GM18499 (cell line): ENCODE results near the gene TP53RK.

ENCODE experiments used
- ATAC-seq: cut with Tn5 transposase; IDR thresholded peaks from one replicate; pipeline ENCODE4 v1.9.1; 2021; ENCODE audit warnings: moderate number of reproducible peaks; ENCODE audit not compliant: insufficient read depth, unreplicated experiment

TP53RK gene

DNA sequence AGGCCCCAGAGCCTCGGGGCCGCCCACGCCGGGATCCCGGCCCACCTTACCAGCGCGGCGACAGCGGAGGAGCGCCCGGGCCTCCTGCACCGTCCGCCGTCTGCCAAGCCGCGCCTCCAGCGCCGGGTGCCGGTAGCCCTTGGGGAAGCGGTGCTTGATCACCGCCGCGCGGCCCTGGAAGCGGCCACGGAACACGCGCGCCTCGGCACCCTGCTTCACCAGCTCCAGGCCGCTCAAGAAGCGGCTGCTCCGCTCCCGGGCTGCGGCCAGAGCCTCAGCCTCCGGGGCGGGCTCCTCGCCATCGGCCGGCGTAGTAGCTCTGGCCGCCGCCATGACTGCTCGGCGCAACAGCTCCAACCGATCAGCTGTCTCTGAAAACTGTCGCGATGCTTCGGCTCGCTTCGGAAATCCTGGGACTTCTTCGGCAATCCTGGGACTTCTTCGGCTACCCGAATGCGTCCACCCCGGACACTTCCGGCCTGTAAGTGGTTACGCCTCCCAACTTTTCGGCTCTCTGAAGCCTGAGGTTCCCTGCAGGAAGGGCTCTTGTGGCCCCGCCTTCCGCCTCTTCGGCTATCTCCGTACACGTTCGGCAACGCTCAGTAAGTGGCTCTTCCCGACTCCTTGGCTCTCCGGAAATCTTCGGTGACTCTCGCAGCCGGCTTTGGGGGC lies at the start of gene TP53RK:
Gene TP53RK, minus strand, starts transcription at position 363 of the 672 bp plus-strand sequence. Its CDS starts 30 bp downstream, at position 333.
- ATAC-seq, result peak; percentile 71

DNA sequence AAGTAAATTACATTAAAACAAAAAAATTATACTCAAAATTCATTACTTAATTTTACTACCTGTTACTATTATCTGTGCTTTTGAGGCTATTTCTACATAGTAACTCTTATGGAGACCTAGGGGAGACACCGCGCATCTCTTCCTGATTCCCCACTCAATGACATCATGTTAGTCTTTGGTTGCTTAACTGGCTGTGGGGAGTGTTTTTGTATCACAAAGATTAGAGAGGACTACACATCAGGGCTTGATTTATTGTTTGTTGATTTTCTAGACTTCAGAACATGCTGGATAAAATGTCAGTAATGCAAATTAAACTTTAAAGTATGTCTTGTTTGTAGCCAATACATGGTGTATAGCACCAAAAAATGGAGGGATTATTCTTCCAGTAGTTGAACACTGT lies 46.2 kb upstream of the TP53RK start:
- ATAC-seq, result no peak

DNA sequence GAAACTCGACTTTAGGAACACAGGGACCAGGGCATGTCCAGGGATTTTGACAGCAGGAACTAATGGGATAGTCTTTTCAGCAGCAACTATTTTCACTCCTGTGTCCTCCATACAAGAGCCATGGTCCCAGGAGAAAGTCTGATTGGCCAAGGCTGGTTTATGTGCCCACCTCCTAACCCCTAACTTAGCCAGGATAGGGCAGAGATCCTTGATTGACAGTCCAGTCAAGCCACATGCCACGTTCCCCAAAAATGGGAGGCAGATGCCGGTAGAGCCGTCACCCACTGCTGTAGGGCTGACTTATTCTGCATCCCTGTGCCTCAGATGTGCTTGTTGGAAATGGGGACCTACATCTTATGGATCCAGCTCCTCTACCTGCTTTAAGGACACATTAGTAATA lies 42.5 kb upstream of the TP53RK start:
- ATAC-seq, result no peak

DNA sequence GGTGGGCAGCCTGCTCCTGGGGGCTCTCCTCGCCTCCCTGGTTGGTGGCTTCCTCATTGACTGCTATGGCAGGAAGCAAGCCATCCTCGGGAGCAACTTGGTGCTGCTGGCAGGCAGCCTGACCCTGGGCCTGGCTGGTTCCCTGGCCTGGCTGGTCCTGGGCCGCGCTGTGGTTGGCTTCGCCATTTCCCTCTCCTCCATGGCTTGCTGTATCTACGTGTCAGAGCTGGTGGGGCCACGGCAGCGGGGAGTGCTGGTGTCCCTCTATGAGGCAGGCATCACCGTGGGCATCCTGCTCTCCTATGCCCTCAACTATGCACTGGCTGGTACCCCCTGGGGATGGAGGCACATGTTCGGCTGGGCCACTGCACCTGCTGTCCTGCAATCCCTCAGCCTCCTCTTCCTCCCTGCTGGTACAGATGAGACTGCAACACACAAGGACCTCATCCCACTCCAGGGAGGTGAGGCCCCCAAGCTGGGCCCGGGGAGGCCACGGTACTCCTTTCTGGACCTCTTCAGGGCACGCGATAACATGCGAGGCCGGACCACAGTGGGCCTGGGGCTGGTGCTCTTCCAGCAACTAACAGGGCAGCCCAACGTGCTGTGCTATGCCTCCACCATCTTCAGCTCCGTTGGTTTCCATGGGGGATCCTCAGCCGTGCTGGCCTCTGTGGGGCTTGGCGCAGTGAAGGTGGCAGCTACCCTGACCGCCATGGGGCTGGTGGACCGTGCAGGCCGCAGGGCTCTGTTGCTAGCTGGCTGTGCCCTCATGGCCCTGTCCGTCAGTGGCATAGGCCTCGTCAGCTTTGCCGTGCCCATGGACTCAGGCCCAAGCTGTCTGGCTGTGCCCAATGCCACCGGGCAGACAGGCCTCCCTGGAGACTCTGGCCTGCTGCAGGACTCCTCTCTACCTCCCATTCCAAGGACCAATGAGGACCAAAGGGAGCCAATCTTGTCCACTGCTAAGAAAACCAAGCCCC lies 36.2 kb upstream of the TP53RK start:
- no peak for ATAC-seq

DNA sequence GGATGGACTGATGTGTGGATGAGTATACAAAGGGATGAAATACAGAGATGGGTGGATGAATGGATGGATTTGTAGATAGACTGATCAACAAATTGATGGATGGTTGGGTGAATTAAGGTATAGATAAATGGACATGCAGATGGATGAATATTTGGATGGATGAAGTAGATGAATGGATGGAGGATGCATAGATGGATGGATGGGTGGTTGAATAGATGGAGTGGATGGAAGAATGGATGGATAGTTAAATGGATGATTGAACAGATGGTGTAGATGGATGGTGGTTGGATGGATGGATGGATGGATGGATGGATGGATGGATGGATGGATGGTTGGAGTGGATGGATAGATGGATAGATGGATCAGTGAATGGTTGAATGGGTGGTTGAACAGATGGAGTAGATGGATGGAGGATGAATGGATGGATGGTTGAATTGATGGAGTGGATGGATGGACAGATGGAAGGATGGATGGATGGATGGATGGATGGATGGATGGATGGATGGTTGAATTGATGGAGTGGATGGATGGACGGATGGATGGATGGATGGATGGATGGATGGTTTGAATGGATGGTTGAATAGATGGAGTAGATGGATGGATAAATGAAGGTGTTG lies 35.2 kb upstream of the TP53RK start:
- no peak for ATAC-seq

DNA sequence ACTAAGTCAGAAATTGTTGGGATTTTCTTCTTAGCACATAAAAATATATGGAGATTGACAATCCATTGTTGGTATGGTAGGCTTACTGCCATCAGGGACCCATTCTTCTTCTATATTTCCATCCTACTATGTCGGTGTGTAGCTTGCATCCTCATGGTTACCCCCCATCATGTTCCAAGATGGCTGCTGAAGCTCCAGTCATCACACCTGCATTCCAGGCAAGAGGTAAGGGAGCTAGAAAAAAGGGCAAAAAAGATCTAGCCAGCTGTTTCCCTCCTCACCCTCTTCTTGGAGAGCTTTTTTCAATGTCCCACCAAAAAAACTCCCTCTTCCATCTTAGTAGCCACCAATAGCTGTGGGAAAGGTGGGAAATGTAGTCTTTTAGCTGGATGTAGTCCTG lies 33.8 kb upstream of the TP53RK start:
- ATAC-seq, result no peak

DNA sequence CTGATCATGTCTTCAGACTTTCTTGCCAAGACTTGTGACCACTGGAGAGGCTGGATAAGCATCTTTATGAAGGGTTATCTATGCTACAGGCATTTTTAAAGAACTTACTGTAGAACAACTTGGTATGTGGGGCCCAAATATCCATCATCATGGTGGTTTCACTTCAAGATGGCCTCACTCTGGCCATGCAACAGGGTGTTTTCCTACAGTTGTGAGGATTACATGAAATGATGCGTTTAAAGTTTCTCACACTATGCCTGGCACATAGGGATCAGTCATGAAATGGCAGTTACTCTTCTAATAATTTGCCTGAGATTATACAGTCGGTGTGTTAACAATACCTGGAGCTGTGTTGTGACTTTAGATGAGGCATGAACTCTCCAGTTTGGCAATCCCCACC lies 33.2 kb upstream of the TP53RK start:
- no peak for ATAC-seq

DNA sequence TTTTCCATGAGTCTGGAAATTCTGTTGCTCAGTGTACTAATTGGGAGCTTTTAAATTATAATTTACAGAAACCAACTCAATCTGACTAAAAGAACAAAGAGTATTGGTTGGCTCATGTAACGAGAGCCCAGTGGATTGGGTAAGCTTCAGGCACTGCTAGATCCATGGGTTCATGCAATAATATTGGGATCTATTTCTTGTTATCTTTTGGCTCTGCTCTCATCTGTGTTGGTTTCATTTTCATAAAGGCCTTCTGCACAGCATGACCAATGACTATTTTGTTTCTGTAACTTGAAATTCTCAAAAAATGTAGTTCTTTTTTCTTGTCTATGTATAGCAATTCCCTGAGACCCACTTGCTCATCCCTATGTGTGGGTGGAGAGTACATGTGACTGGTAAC lies 32.2 kb upstream of the TP53RK start:
- no peak for ATAC-seq

DNA sequence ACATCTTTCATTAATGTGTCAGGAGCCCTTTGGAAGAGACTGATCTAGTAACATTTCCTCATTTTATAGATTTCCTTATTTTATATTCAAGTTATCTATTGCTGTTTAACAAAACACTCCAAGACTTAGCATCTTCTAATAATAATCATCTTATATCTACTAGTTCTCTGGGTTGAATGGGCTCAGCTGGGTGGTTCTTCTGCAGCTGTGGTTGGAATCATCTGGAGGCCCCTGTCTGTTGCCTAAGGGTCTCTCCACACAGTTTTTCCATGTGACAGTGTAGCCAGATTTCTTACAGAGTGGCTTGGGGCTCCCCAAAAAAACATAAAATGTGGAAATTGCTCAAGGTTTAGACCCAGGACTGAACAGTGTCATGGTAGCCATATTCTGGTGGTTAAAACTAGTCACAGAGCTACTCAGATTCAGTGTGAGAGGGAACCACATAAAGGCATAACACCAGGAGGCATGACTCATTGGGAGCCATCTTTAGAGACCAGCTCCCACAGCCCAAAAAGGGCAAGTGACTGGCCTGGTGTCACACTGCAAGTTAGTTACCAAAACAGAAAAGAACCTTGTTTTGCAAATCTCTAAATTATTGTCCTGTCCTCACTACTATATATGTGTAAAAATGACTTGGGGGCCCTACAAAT lies 31.7 kb upstream of the TP53RK start:
- ATAC-seq, result no peak

DNA sequence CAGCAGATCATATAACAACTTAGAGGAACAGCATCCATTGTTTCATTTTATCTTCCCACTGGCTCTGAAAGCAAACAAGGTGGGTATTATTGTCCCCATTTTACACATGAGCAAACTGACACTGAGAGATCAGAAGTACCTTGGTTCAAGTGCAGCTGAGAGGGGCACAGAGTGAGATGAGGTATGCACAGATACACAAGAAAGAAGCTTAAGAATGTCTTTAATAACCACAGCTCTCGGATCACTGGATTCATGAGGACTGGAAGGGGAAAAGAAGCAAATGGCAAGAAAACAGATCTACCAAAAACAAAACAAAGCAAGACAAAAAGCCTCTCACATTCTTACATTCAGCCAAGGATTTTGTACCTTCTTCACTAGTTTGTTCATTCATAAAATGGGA lies 30.8 kb upstream of the TP53RK start:
- ATAC-seq, result no peak

DNA sequence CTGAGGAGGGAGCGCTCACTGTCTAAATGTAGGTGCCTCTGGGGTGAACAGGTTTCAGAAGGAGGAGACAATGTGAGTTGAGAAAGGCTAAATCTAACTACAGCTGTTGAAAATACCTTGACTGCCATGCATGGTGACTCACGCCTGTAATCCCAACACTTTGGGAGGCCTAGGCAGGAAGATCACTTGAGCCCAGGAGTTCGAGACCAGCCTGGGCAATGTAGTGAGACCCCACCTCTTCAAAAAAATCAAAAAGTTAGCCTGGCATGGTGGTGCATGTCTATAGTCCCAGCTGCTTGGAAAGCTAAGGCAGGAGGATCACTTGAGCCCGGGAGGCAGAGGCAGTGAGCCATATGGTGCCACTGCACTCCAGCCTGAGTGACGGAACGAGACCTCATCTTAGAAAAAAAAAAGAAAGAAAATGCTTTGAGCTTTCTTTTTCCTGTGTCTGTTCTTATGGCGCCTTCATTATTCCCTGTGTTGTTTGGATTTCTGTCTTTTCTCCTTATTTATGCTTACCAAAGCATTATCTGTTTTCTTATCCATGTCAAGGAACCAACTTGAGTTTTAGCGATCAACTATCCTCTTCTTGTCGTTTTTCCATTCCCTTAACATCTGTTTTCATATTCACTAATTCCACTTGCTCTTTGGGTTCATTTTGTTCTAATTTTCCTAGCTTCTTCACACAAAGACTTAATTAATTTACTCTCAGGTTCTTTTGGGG lies 28.7 kb upstream of the TP53RK start:
- no peak for ATAC-seq

DNA sequence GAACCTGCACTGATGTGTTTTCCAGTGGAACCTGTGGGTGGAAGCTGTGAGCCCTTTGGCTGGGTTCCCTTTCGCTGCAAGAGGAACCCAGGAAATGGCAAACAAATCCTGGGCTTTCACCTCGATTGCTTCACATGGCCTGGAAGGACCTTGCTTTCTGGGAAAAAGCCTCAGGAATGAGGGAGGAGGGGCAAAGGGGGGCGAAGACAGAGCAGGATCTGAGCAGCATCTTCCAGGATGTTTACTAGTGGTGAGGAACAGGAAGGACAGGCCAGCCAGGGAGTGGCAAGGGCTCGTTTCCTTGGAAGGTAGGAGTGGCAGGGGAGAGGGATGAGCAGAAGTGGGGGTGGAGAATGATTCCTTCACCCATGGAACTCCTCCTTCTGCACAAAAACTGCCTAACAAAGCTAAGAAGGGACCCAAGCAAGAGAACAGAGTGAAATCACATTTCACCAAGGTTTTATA lies 26.1 kb upstream of the TP53RK start:
- no peak for ATAC-seq

DNA sequence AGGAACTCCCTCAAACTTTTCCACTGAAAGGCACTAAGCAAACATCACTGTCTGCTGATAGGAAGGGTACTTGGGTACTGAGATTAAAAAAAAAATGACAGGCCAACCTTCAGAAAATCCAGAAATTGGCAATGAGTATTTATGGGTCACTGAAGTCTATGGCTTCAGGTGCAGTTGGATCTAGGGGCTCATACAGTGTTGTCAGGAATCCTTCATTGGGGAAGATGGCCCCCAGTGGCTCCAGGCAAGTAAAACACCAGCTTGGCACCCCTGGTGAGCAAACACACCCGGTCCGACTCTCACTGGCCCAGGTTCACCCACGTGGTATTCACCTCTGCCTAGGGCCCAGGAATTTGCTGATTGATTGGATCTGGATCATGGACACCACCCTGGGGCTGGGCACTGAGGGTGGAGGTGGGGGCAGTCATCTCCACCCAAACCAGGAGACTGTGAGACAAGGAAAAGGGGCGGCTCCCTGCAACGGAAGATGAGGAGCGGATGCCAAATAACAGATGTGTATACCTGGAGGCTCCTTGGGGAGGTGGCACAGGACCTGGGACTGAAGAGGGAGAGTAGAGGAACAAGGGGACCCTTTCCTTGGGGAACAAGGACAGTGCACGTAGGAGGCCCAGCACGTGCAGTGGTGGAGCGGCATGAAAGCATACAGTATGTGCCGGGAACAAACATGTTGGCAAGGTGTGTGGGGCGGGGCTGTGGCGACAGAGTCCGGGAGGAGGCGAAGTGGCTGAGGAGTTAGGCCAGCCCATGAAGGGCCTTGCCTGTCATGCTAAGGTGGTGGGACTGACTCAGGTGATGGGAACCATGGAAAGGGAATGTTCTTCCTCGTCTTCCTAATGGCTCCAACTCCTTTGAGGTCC lies 25.0 kb upstream of the TP53RK start:
- no peak for ATAC-seq

DNA sequence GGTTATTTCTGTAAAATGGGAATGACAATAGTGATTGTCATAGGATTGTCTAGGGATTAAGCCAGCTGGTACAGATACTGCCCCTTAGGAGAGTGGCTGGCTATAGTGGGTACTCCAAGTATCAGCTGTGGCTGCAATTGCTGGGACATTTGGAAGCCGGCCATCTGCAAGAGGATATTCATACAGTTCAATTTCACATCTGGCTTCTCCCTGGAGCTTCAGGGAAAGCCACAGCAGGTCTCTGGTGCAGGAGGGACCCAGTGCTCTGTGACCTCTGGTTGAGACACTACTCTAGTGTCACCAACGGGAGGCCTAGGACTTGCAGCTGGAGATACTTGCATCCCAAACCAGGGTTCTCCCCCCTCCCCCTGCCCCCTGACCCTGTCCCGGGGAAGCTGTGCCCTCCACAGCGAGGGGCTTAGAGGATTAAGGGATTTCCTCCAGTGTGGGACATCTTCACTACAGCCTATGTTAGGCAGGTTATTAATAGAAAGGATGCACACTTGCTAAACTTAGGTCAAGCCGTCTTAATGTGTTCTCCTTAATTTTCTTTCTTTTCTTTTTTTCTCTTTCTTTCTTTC lies 22.9 kb upstream of the TP53RK start:
- no peak for ATAC-seq

DNA sequence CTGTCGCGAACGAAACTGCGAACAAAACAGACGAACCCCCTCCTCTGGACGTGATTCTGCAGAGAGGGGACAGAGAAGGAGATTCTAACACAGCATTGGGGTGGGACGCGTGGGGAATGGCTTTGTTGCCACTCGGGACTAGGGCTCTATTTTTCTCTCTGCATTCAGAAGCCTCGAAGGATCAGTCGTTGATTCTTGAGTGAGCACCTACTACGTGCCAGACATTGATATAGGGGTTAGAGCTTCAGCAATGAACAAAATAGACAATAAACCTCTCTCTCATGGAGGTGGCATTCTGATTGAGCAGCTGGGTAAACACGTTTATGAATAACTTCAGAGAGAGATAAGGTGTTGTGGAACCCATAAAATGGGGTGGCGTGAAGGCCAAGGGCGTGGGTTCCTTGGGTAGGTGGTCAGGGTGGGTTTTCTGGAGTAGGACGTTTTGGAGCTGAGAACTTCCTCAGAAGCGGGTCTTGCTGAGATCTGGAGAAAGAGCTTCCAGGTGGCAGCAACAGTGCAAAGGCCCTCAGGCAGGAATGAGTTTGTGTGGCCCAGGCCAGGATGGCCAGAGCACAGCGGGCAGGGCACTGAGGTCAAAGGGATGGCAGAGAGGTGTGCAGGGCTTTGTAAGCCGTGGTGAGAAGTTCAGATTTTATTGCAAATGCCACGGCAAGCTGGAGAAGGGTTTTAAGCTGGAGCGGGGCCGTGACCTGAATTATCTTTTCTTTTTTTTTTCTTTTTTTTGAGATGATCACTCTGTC lies 21.1 kb upstream of the TP53RK start:
- no peak for ATAC-seq

DNA sequence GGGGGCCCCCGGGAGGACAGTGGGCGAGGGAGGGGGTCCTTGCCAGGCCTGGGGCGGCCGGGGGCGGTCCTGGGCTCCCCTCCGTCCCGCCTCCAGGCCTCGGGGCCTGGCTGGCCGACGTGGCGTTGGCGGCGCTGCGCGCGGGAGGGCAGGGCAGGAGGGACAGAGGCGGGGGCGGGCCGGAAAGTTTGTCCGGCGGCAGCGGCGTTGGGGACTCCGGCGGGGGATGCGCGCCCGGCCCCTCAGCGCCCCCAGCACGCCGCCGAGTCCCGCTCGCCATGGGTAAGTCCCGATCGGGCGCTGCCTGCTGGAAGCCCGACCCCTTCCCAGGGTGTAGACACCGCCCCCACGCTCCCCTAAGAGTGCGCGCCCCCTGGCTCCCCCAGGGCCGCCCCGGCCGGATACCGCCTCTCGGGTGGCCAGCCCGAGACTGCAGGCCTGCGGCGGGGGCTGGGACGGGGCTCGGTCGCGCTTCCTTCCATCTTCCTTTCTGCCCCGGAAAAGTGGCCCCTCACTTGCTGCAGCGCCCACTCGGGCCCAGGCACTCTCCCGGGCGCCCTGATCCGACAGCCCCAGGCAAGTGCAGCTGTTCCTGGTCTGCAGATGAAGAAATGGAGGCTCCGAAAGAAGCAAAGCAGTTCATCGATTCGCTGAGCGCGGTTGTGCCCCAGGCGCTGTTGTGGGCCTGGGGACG lies 20.4 kb upstream of the TP53RK start, which contains the start of gene SLC2A10:
Gene SLC2A10, plus strand, starts transcription at position 191 of the 694 bp plus-strand sequence. Its CDS starts 88 bp downstream, at position 279.
- no peak for ATAC-seq

DNA sequence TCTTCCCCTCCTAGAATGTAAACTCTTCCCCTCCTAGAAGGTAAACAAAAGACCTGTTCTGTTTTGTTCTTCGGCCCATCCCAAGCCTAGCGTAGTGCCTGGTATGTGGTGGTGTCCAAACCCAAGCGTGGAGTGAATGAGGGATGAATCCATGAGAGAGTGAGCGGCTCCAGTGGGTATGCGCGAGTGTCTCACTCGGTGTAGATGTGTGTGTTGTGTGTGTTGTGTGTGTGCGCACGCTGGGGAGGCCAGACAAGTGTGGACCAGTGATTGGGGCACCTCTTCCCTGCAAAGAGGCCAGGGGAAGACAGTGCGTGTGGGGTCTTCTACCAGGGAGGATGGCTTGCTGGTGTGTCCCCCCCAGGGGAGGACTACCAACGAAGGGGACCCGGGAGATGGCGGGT lies 19.8 kb upstream of the TP53RK start:
- no peak for ATAC-seq
